Measurements from ENCODE around the gene PROX1.

DNA sequence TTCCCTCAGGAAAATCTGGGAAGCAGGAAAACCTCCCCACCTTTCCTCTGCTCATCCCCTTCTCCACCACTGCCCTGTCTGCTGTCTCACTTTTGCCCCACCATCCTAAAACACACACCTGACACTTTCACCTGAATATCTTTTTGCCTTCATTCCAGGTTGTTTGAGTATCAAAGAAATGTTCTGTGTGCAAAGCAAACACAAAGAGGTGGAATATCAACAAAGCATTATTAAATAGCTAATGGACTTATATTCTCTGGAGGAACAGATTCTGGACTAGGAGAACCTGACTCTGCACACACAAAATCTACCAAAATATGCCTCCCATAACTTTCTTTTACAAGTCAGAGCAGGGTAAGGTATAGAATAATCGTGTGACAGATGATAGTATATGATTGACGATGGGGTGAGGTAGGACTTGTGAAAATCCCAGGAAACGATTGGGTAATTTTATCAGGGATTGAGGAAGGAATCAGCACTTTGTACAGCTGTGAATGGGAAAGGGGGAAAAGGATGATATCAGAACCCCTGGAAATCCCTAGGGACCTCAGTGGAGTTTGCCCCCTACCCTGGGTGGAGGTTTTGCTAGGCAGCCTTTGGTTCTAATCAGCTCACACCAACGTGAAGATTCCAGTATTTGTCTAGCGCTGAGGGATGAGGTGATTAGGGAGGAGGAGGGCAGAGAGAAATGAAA is 87.7 kb downstream of the PROX1 start:
- TF ChIP-seq EZH2 (IDR thresholded peaks at IDR 0.05; ENCODE audit: borderline replicate concordance, low read depth, low read length, severe bottlenecking) (no peak), CTCF (IDR thresholded peaks at IDR 0.05; ENCODE audit: borderline replicate concordance, extremely low read depth, low read length, poor library complexity, severe bottlenecking) (no peak)

Data from DND-41 (cell line).